ENCODE data around the gene EPHB1. TPM values are rescaled to one million over a fixed set of nuclear protein-coding genes. Genes with fewer than 3 reads are reported as not detected.
A peak's percentile ranks its signal among the peaks of the same experiment; 100 is the strongest.

Gene EPHB1
- polyA plus RNA-seq, 1 donor from 2014 or later: 18.7 TPM

GRCh38 chr3:135237371-135238143 lies 442.5 kb downstream of the EPHB1 start:
- no peak overlapping the region for H3K4me2 ChIP-seq (ENCODE audit: low read length)
- no peaks in the 10 kb centered on the region for H3K9me2 ChIP-seq (ENCODE audit: insufficient read depth, low read length)
- no peaks in the 10 kb centered on the region for H3F3A ChIP-seq (ENCODE audit: insufficient read depth, low read length, poor library complexity, severe bottlenecking)
- no peaks in the 10 kb centered on the region for H3K79me2 ChIP-seq (replicated peaks; ENCODE audit: insufficient read depth, low read length)
- TF ChIP-seq RAD21 (conservative IDR thresholded peaks at IDR 0.05): no peak
- TF ChIP-seq EP300 (conservative IDR thresholded peaks at IDR 0.05; ENCODE audit: poor library complexity, severe bottlenecking): no peak
- TF ChIP-seq CTCF (IDR thresholded peaks at IDR 0.05; ENCODE audit: poor library complexity, severe bottlenecking): no peak
- no peak for TF ChIP-seq TAF1 (IDR thresholded peaks at IDR 0.05; ENCODE audit: low read depth)
- TF ChIP-seq REST (IDR thresholded peaks at IDR 0.05; ENCODE audit: borderline replicate concordance): no peak
- TF ChIP-seq SMC3 (conservative IDR thresholded peaks at IDR 0.05; ENCODE audit: poor library complexity): no peak
- no peaks in the 10 kb centered on the region for H3K36me3 ChIP-seq (ENCODE audit: insufficient read depth, low read length)
- H4K20me1 ChIP-seq (ENCODE audit: insufficient read depth): no peaks in the 10 kb centered on the region
- H3K9me3 ChIP-seq (ENCODE audit: low read length): no peaks in the 10 kb centered on the region
- H3K9ac ChIP-seq (ENCODE audit: low read length): no peak overlapping the region
- H2AFZ ChIP-seq (ENCODE audit: low read depth, low read length): no peak overlapping the region
- H3K27ac ChIP-seq (ENCODE audit: low read length): no peak overlapping the region
- H3K27me3 ChIP-seq (ENCODE audit: insufficient read depth, low read depth, low read length): no peaks in the 10 kb centered on the region
- H3K4me3 ChIP-seq (ENCODE audit: low read length): peak overlapping the region; percentile 30

GRCh38 chr3:135238236-135238830 lies 443.3 kb downstream of the EPHB1 start:
- Histone ChIP-seq H3K9me3 (ENCODE audit: low read length) (no peaks in the 10 kb centered on the region), H3K4me3 (ENCODE audit: low read length) (peak overlapping the region; percentile 30), H4K20me1 (ENCODE audit: insufficient read depth) (no peaks in the 10 kb centered on the region), H3K27ac (ENCODE audit: low read length) (no peak overlapping the region), H3K27me3 (ENCODE audit: insufficient read depth, low read depth, low read length) (no peaks in the 10 kb centered on the region), H3K4me2 (ENCODE audit: low read length) (no peak overlapping the region), H3K9ac (ENCODE audit: low read length) (no peak overlapping the region), H3F3A (ENCODE audit: insufficient read depth, low read length, poor library complexity, severe bottlenecking) (no peaks in the 10 kb centered on the region), H2AFZ (ENCODE audit: low read depth, low read length) (no peak overlapping the region), H3K79me2 (replicated peaks; ENCODE audit: insufficient read depth, low read length) (no peaks in the 10 kb centered on the region), H3K36me3 (ENCODE audit: insufficient read depth, low read length) (no peaks in the 10 kb centered on the region), H3K9me2 (ENCODE audit: insufficient read depth, low read length) (no peaks in the 10 kb centered on the region)
- TF ChIP-seq CTCF (IDR thresholded peaks at IDR 0.05; ENCODE audit: poor library complexity, severe bottlenecking) (no peak), RAD21 (conservative IDR thresholded peaks at IDR 0.05) (no peak), MXI1 (conservative IDR thresholded peaks at IDR 0.05; ENCODE audit: poor library complexity, severe bottlenecking) (no peak), POLR2AphosphoS5 (IDR thresholded peaks at IDR 0.05) (no peak), SMC3 (conservative IDR thresholded peaks at IDR 0.05; ENCODE audit: poor library complexity) (no peak), TAF1 (IDR thresholded peaks at IDR 0.05; ENCODE audit: low read depth) (no peak), EZH2 (IDR thresholded peaks at IDR 0.05; ENCODE audit: borderline replicate concordance, insufficient read depth, low read length, poor library complexity, severe bottlenecking) (no peak), EP300 (conservative IDR thresholded peaks at IDR 0.05; ENCODE audit: poor library complexity, severe bottlenecking) (no peak), REST (IDR thresholded peaks at IDR 0.05; ENCODE audit: borderline replicate concordance) (no peak)
